NCI-H2171 (cell line): ENCODE measurements around the gene GRAMD4.

Source experiments
- DNase-seq: peaks from one replicate; lab custom pipeline; 2025; lab: John Stamatoyannopoulos, UW

The GRAMD4 gene

GRCh38 chr22:46691571-46691970 lies 71.4 kb downstream of the GRAMD4 start:
- no peak for DNase-seq

DNA sequence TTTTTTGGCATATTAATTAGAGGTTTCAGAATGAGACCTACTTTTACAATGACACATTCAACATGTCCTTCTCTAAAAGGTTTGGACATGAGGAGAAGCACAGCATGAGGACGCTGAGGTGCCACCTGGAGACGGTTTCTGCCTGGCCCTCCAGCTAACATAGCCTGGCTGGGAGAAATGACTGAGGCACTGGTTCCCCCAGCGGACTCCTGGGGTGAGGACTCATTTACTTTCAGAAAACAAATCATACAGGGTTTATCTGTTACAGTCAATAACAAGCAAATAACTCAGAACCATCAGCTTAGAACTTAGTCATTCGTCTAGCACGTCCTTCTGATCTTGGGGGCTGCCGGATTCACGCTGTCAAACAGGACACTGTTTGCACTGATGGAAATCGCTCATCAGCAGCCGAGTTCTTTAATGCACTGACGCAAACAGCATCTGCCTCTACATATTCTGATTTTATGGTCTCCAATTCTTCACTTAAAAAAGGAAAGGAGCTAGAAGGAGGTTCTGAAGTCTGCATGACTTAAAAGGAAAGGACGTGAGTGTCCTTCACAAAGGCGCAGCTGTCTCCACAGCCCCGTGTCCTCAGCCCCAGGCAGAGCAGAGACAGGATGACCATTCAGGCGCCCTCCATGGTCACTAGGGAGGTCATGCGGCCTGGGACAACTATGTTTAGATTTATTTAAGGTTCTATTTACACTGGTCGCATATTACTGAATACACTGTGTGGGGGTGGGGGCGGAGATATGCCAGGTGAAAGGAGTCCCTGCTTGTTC lies 73.6 kb downstream of the GRAMD4 start:
- DNase-seq = no peak

GRCh38 chr22:46694416-46695170 lies 74.4 kb downstream of the GRAMD4 start:
- DNase-seq = no peak

GRCh38 chr22:46695346-46696228 lies 75.4 kb downstream of the GRAMD4 start:
- peak; percentile 78 for DNase-seq

DNA sequence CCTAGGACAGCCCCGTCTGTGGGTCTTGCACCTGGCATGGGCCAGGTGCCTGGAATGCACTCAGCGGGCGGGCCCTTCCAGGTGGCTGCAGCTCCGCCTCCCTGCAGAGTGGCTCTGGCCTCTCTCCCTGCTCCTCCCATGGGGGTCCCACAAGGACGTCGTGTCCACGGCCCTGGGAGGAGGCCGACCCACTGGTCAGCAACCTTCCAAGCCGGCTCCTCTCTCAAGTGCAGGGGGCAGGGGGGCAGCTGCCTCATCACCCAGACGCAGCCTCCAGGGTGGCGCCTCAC lies 76.0 kb downstream of the GRAMD4 start:
- no peak for DNase-seq

DNA sequence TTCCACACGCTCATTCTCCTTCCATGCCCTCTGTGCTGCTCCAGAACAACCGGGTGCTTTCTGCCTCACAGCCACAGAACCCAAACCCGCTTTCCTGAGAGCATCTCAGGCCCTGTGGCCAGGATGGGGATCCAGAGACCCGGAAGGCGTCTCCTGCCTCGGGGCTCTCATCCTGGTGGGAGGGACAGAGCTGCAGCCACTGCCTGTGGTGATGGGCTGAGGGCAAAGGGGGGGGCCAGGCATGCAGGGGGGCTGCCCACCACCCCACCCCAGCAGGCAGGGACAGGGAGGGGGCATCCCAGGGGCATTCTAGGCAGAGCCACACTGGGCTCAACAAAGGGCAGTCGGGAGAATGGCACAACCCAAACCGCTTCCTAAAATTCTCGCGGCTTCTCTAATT lies 76.4 kb downstream of the GRAMD4 start:
- DNase-seq = no peak

DNA sequence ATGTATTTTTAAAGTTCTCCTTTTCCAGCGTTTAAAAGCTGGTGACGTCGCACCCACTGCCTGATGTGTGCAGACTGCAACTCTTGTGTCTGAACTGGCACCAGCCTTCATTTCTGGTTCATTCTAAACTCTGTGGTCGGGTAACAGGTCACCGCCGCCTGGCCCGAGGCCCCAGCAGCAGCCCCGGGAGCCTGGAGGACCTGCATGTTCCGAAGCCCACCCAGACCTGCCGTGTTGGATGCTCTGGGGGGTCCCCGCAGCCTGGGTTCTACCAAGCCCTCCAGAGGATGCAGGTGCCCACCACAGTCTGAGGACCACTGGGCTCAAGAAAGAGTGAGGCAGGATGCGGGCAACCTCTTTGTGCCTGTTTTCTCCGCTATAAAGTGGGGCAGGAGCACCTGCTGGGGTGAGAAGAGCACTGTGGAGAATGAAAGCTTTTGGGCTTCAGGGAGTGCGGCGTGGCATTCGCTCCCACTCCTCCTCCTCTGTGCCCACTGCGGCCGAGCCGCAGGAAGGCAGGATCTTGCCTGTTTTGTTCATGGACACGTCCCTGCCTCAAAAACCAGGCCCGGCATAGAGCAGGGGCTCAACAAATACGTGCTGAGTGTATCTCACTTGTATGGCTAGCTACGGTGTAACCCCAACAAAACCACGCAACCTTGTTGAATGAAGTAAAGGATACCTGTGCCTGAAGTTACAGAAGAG lies 77.8 kb downstream of the GRAMD4 start:
- no peak for DNase-seq

GRCh38 chr22:46699091-46699490 lies 78.9 kb downstream of the GRAMD4 start:
- DNase-seq = no peak

DNA sequence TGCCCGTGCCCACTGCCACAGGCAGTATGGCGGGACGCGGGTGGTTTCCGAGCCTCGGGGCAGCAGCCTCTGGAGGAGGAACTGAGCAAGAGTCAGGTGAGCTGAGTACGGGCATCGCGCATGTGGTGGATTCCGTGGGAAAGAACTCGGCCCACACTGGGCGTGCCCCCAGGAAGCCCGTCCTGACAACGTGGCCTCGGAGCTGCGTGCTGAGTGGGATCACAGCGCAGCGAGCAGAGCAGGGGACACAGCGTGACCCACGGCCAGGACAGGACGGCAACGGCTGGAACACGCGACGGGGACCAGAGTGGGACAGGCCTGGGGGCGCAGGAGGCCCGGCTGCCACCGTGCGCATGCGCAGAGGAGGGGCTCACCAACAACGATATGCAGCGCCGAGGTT lies 81.1 kb downstream of the GRAMD4 start:
- DNase-seq = no peak

DNA sequence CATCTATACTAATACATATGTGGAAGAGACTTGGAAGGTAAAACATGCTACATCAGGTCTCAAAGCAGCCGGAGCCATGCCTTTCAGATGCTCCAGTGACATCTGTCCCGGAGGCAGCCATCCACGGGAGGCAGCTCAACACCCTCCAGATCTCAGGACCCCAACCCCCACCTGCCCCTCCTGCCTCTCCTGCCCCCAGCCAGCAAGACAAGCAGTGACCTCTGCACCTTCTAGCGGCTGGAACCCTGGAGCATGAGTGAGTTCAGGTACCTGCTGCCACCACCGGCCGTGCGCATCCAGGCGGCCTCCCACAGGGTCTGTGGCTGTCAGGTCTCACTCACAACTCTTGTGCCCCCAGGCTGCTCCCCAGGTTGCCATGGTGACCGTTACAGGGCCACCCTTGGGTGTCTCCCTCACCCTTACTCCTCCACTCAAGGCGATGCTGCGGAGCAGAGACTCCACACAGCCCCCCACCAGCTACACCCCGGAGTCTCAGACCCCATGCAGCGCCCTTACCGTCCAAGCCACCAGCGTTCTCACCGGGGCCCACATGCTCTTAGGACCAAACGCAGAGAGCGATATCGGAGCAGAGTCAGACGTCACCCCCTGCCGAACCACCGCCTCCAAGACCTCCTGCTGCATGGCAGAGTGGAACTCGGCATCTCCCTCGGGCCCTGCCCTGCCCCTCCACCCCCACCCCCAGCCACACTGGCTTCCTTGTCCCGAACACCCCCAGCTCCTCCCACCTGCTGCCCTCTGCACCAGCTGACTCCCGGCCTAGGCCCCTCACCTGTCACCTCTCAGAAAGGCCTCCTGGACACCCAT lies 83.2 kb downstream of the GRAMD4 start:
- no peak for DNase-seq

DNA sequence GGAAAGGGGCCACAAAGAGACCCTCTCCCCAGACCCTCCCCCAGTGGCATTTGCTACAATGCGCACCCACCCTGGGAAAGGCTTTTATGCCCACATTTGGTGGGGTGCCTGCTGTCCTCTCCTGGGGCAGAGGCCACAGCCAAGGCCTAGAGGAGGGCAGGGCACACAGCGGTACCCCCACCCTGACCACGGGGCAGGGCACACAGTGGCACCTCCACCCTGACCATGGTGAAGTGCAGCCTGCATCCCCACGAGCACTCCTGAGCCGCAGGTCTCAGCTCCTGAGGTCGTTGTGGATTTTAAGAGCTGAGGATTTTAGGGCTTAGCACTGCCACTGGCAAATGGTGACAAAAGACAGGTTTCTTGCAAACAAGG lies 83.8 kb downstream of the GRAMD4 start:
- no peak for DNase-seq

GRCh38 chr22:46706060-46706459 lies 85.9 kb downstream of the GRAMD4 start:
- no peak for DNase-seq

- no peak for DNase-seq
Observed at GRCh38 chr22:46707305-46707704, 87.1 kb downstream of the GRAMD4 start.

- no peak for DNase-seq
Observed at GRCh38 chr22:46707827-46708570, 87.8 kb downstream of the GRAMD4 start.

- DNase-seq = no peak
Observed at GRCh38 chr22:46708766-46709330, 88.7 kb downstream of the GRAMD4 start.

DNA sequence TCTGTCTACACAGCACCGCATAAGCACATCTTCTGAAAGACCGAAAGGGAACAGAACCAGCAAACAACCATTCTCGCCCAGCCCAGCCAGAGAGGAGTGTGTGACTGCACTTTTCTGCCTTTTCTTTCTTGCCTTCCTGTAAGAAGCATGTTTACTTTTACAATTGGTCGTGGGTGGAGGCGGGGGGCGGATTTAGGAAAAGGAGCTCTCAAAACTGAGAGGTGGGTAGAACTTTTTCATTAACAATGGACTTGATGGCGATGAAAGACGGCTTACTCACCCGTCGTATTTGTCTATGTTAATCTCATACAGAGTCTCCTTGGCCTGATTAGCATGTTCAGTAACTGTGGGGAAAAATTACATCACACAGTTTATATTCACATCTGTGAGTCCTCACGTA lies 90.6 kb downstream of the GRAMD4 start:
- no peak for DNase-seq

- no peak for DNase-seq
Observed at GRCh38 chr22:46712288-46712687, 92.1 kb downstream of the GRAMD4 start.

DNA sequence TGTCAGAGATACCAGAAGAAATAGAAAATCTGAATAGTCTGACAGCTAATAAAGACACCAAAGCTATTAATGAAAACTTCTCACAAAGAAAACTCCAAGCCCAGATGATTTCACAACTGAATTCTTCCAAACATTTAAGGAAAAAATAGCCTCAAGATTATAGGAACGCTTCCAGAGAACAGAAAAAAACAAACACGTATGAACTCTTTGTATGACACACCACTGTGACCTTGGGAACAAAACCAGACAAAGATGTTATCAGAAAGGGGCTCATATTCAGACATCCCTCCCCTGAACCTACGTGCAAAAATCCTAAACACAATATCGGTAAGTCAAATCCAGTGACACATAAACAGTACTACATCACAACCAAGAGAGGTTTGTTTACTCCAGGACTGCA lies 94.4 kb downstream of the GRAMD4 start:
- DNase-seq = no peak

- no peak for DNase-seq
Observed at GRCh38 chr22:46719921-46720320, 99.7 kb downstream of the GRAMD4 start.

DNA sequence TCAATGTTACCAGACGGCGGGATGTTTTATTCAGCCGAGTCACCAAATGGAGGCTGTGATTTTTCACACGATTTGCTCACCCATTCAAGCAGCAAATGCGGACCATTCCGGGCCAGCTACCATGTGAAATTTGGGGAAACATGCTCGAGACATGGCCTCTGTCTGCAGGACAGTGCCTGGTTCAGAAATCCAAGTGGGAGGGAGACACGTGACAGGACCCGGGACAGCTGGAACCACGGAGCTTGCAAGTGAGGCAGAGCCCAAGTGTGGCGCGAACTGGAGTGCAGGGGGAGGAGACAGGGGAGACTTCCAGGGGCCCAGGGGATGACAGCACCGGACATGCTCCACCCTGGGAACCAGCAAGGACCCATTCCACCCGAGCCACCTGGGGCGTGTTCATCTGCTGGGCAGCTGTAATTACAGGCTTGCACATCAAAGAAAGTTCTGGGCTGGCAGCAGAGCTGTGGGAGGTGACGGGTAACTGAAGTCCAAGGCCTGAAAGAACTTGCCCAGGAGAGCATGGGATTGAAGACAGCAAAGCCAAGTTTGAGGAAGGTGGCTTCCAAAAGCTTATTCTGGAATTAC lies 101.4 kb downstream of the GRAMD4 start:
- DNase-seq = no peak
